ENCODE data around the gene GIPC1. TPM values are rescaled to one million over a fixed set of nuclear protein-coding genes. Genes with fewer than 3 reads are reported as not detected.

Gene GIPC1
- total RNA-seq, 1 experiment from 2014 or later, result 205 TPM

DNA sequence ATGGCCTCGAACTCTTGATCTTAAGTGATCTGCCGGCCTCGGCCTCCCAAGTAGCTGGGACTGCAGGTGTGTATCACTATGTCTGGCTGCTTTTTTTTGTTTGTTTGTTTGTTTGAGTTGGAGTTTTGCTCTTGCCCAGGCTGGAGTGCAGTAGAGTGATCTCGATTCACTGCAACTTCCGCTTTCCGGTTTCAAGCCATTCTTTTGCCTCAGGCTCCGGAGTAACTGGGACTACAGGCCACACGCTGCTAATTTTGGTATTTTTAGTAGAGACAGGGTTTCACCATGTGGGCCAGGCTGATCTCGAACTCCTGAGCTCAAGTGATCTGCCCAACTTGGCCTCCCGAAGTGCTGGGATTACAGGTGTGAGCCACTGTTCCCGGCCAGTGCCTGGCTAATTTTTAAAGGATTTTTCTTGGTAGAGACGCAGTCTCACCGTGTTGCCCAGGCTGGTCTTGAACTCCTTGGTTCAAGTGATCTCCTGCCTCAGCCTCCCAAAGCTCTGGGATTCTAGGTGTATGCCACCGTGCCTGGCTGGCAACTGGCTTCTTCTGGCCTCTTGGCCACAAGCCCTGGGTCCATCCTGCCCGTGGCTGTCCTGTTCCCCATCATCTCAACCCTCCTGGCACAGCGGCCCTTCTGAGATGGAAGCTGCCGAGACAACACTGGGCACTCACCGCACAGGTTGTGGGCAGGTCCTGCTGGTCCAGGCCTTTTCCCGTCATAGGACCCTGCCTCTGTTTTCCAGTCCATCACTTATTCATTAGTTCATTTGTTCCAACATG lies 45.0 kb upstream of the GIPC1 start:
- POLR2A ChIA-PET (ENCODE audit: unreplicated experiment), result no interaction called here

DNA sequence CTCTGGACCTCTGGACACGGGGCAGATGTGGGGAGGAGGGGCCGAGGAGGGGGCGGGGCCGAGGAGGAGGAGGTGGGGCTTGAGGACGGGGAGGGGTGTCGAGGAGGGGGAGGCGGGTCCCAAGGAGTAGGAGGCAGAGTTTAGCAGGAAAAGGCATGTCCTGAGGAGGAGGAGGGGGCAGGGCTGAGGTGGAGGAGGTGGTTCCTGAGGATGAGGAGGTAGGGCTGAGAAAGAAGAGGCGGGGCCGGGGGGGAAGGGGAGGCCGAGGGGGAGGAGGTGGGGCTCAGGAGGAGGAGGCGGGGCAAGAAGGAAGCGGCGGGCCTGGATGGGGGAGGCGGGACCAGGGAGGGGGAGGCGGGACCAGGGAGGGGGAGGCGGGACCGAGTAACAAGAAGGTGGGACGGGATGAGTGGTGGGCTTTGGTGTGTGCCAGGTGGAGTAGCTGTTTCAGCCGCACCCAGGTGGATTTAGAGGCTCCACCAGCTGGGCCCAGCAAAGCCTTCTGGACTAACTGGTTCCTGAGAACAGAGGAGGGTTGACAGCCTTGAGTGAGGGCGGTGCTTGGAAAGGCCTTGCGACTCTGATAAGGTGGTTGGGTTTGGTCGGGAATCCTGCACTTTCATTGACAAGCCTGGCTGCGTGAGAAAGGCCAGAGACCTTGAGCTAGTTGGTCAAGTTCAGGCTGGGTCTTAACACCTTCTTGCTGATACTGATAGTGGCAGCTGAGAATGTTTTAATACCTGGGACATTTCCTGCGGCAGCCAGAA lies 41.2 kb upstream of the GIPC1 start:
- H3K79me2 ChIP-seq (ENCODE audit: low read depth), result peaks cover 81% of the 10 kb centered on the region
- no peak for TF ChIP-seq CTCF (conservative IDR thresholded peaks at IDR 0.05)
- no peak for TF ChIP-seq EZH2 (IDR thresholded peaks at IDR 0.05; ENCODE audit: low read depth)

More for the DNA sequence above, 45.0 kb upstream of the GIPC1 start:
- Histone ChIP-seq H3K4me3 (no peak overlapping the region), H3K79me2 (ENCODE audit: low read depth) (peaks cover 82% of the 10 kb centered on the region), H3K27ac (no peak overlapping the region), H3K9me2 (ENCODE audit: insufficient read depth) (no peaks in the 10 kb centered on the region), H3K36me3 (ENCODE audit: low read depth) (no peaks in the 10 kb centered on the region), H3K9me3 (ENCODE audit: insufficient read depth, low read depth) (no peaks in the 10 kb centered on the region), H4K20me1 (ENCODE audit: insufficient read depth) (peaks cover 56% of the 10 kb centered on the region), H3K27me3 (ENCODE audit: insufficient read depth, low read depth) (no peaks in the 10 kb centered on the region), H3K4me1 (replicated peaks; ENCODE audit: insufficient read depth) (peaks cover 16% of the 10 kb centered on the region), H2AFZ (no peak overlapping the region), H3K4me2 (no peak overlapping the region), H3F3A (ENCODE audit: insufficient read depth, low read depth) (peaks cover 18% of the 10 kb centered on the region)
- TF ChIP-seq EZH2 (IDR thresholded peaks at IDR 0.05; ENCODE audit: low read depth) (no peak), CTCF (conservative IDR thresholded peaks at IDR 0.05) (no peak)
- DNase-seq, result no peak
- CTCF ChIA-PET, result no interaction called here
- BruUV-seq (replicated peaks), result no TSS peak
- intact Hi-C loops (cut with micrococcal nuclease; ENCODE audit: unreplicated experiment), result no loop called here

DNA sequence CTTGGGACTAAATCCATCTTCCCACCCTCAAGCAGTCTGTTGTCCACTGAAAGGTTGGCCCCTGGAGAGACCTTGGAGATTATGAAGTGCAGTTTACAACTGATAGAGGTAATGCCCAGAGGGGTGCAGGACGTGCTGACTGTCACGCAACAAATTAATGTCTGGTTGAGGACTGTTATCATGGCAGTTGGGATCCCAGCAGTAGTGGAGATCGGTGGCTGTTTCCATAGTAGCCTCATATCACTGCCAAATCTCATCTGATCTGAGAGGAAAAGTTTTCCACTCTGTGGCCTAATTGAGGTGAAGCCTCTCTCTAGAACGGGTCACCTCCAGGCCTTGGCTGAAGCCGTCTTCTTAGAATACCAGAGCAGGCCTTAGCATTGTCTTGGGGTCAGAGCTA lies 37.5 kb upstream of the GIPC1 start:
- intact Hi-C loops (cut with micrococcal nuclease; ENCODE audit: unreplicated experiment), result no loop called here
- no peak overlapping the region for H3K27ac ChIP-seq
- no peaks in the 10 kb centered on the region for H3K9me2 ChIP-seq (ENCODE audit: insufficient read depth)
- H3K4me3 ChIP-seq, result no peak overlapping the region
- ChIA-PET CTCF (no interaction called here), POLR2A (ENCODE audit: unreplicated experiment) (no interaction called here)
- peaks cover 28% of the 10 kb centered on the region for H3K4me1 ChIP-seq (replicated peaks; ENCODE audit: insufficient read depth)
- no peak overlapping the region for H2AFZ ChIP-seq
- TF ChIP-seq EZH2 (IDR thresholded peaks at IDR 0.05; ENCODE audit: low read depth) (no peak), CTCF (conservative IDR thresholded peaks at IDR 0.05) (no peak)
- no peak overlapping the region for H3K4me2 ChIP-seq
- no TSS peak for BruUV-seq (replicated peaks)
- peaks cover 35% of the 10 kb centered on the region for H4K20me1 ChIP-seq (ENCODE audit: insufficient read depth)
- H3K9me3 ChIP-seq (ENCODE audit: insufficient read depth, low read depth), result no peaks in the 10 kb centered on the region
- H3K36me3 ChIP-seq (ENCODE audit: low read depth), result no peaks in the 10 kb centered on the region
- H3K27me3 ChIP-seq (ENCODE audit: insufficient read depth, low read depth), result no peaks in the 10 kb centered on the region
- peaks cover 48% of the 10 kb centered on the region for H3F3A ChIP-seq (ENCODE audit: insufficient read depth, low read depth)
- peaks cover 76% of the 10 kb centered on the region for H3K79me2 ChIP-seq (ENCODE audit: low read depth)
- DNase-seq, result no peak

More for the DNA sequence above, 41.2 kb upstream of the GIPC1 start:
- Histone ChIP-seq H3K9me3 (ENCODE audit: insufficient read depth, low read depth) (no peaks in the 10 kb centered on the region), H3K36me3 (ENCODE audit: low read depth) (no peaks in the 10 kb centered on the region), H3K4me1 (replicated peaks; ENCODE audit: insufficient read depth) (peaks cover 16% of the 10 kb centered on the region), H3F3A (ENCODE audit: insufficient read depth, low read depth) (peaks cover 38% of the 10 kb centered on the region), H3K4me2 (peak overlapping the region; percentile 76), H3K27me3 (ENCODE audit: insufficient read depth, low read depth) (no peaks in the 10 kb centered on the region), H3K9me2 (ENCODE audit: insufficient read depth) (no peaks in the 10 kb centered on the region), H3K27ac (peak overlapping the region; percentile 20), H3K4me3 (peak overlapping the region; percentile 51), H2AFZ (peak overlapping the region; percentile 66; the same call in 1 of the 2 replicates), H4K20me1 (ENCODE audit: insufficient read depth) (peaks cover 50% of the 10 kb centered on the region)
- intact Hi-C loops (cut with micrococcal nuclease; ENCODE audit: unreplicated experiment), result no loop called here
- peak; percentile 91 for DNase-seq
- ChIA-PET POLR2A (ENCODE audit: unreplicated experiment) (interaction anchor here (0.5 to 0.7 kb wide), 4 partner anchors 17 to 71 kb away, joined by 3 to 8 read pairs (median 4); no protein-coding TSS in a partner anchor), CTCF (no interaction called here)
- BruUV-seq (replicated peaks), result no TSS peak

Data from PC-9 (cell line).